B cell (primary cell): ENCODE results near the gene RAD51D. TPM values are rescaled to one million over a fixed set of nuclear protein-coding genes. Genes with fewer than 3 reads are reported as not detected.

Experiments used
- ATAC-seq: fragments of 200-7000 bp; cut with Tn5 transposase; one replicate; pipeline ENCODE4 v1.10.0; 2021; ENCODE audit warnings: low read depth, mild to moderate bottlenecking, moderate number of reproducible peaks, moderate library complexity
- CTCF ChIA-PET: fragments of 350-600 bp; sonication (Branson Sonifier 250); formaldehyde crosslinking; loops from one replicate; lab custom pipeline; 2021; ENCODE audit warnings: antibody characterized with exemption, inconsistent platforms; lab: Charles Lee
- POLR2A ChIA-PET: fragments of 350-600 bp; sonication (Branson Sonifier 250); formaldehyde crosslinking; loops from one replicate; lab custom pipeline; 2021; ENCODE audit warnings: antibody characterized with exemption; lab: Charles Lee
- DNase-seq: peaks from one replicate; pipeline ENCODE4 v3.0.0; 2013
- H2AFZ ChIP-seq: 2 replicates; pipeline ENCODE4 v1.6.1; 2012; ENCODE audit warnings: mild to moderate bottlenecking, low read depth, low read length; ENCODE audit not compliant: insufficient read depth, poor library complexity, severe bottlenecking
- H3K27ac ChIP-seq, 2 donors: 1 replicate in 1 of 2; 2 replicates in 1 of 2; pipeline ENCODE4 v1.5.1; 2012 to 2013; ENCODE audit warnings: low read length in 2 of 2, mild to moderate bottlenecking in 2 of 2, moderate library complexity in 1 of 2
- H3K27me3 ChIP-seq, 4 experiments: fragments of 200-600 bp in 1 of 4; sonication (generic) in 1 of 4; replicated peaks in 1 of 4; 1 replicate in 2 of 4; 2 replicates in 2 of 4; pipeline versions ENCODE4 v1.6.1 to v1.7.0; 2013 to 2016; ENCODE audit warnings: low read length in 3 of 4, mild to moderate bottlenecking in 2 of 4, mixed read lengths in 1 of 4, moderate library complexity in 1 of 4; ENCODE audit not compliant: insufficient read depth in 4 of 4, control insufficient read depth in 3 of 4; ENCODE audit errors: control extremely low read depth in 1 of 4
- H3K36me3 ChIP-seq, 2 experiments: replicated peaks in 1 of 2; 1 replicate in 1 of 2; 2 replicates in 1 of 2; pipeline versions ENCODE4 v1.6.1 to v1.7.1; 2013; ENCODE audit warnings: low read length in 1 of 2; ENCODE audit not compliant: insufficient read depth in 2 of 2, control insufficient read depth in 1 of 2; ENCODE audit errors: control extremely low read depth in 1 of 2, extremely low read depth in 1 of 2
- H3K4me1 ChIP-seq, 2 donors: fragments of 200-600 bp in 1 of 2; sonication (generic) in 1 of 2; 1 replicate in 1 of 2; 2 replicates in 1 of 2; pipeline versions ENCODE4 v1.5.1 to v1.6.1; 2013 to 2017; ENCODE audit warnings: low read length in 2 of 2; ENCODE audit not compliant: control insufficient read depth in 2 of 2, insufficient read depth in 2 of 2
- H3K4me2 ChIP-seq: replicated peaks from 2 replicates; pipeline ENCODE3; 2012; ENCODE audit warnings: mild to moderate bottlenecking, low read depth, low read length; ENCODE audit not compliant: poor library complexity, severe bottlenecking
- H3K4me3 ChIP-seq, 5 experiments: fragments of 200-600 bp in 1 of 5; sonication (generic) in 1 of 5; 1 replicate in 3 of 5; 2 replicates in 2 of 5; pipeline versions ENCODE4 v1.5.1 to v1.7.0; 2011 to 2016; ENCODE audit warnings: low read length in 4 of 5, mild to moderate bottlenecking in 4 of 5, low read depth in 2 of 5, control low read depth in 1 of 5, moderate library complexity in 1 of 5; ENCODE audit not compliant: insufficient read depth in 1 of 5; ENCODE audit errors: control extremely low read depth in 1 of 5, extremely low read depth in 1 of 5
- H3K79me2 ChIP-seq: fragments of 200-600 bp; sonication (generic); one replicate; pipeline ENCODE4 v1.6.0; 2016; ENCODE audit warnings: low read length; ENCODE audit not compliant: control insufficient read depth, insufficient read depth
- H3K9ac ChIP-seq: fragments of 200-600 bp; sonication (generic); 2 replicates; pipeline ENCODE4 v1.6.1; 2017; ENCODE audit warnings: mild to moderate bottlenecking, low read length, moderate library complexity
- H3K9me3 ChIP-seq, 3 donors: one replicate each; pipeline versions ENCODE4 v1.6.1 to v1.7.1; 2013; ENCODE audit warnings: low read length in 2 of 3; ENCODE audit not compliant: control insufficient read depth in 2 of 3, insufficient read depth in 1 of 3; ENCODE audit errors: control extremely low read depth in 1 of 3
- H4K20me1 ChIP-seq: 2 replicates; pipeline ENCODE4 v1.6.0; 2012; ENCODE audit warnings: mild to moderate bottlenecking, low read length; ENCODE audit not compliant: insufficient read depth, control insufficient read depth, poor library complexity, severe bottlenecking
- H3K27ac Mint-ChIP-seq: one replicate; pipeline ENCODE4 v1.8.0; 2021; ENCODE audit warnings: mixed read lengths
- H3K27me3 Mint-ChIP-seq: one replicate; pipeline ENCODE4 v1.8.0; 2021; ENCODE audit warnings: mixed read lengths
- H3K4me1 Mint-ChIP-seq: one replicate; pipeline ENCODE4 v1.8.0; 2021; ENCODE audit warnings: mixed read lengths
- H3K4me3 Mint-ChIP-seq: one replicate; pipeline ENCODE4 v1.8.0; 2021; ENCODE audit warnings: mixed read lengths
- H3K9me3 Mint-ChIP-seq: one replicate; pipeline ENCODE4 v1.8.0; 2022; ENCODE audit warnings: mixed read lengths; ENCODE audit not compliant: insufficient read depth
- EZH2 ChIP-seq: IDR thresholded peaks from 2 replicates; pipeline ENCODE4 v1.6.1; 2012; ENCODE audit warnings: borderline replicate concordance, low read depth, mild to moderate bottlenecking, moderate library complexity, low read length; ENCODE audit not compliant: insufficient read depth, poor library complexity, severe bottlenecking
- WGBS: methylation state at CpG from one replicate; pipeline ENCODE4 v1.1.5; 2013; ENCODE audit warnings: missing lambda C conversion rate; ENCODE audit not compliant: insufficient coverage; 5-methylcytosine and 5-hydroxymethylcytosine counted together
- intact Hi-C: fragments of 100-400 bp; cut with micrococcal nuclease; formaldehyde crosslinking; loops from one replicate; pipeline ENCODE4 v1.10.0; 2022
- polyA plus RNA-seq: library from polyadenylated mRNA; depleted of rRNA; stranded (reverse); fragments of >200 nt; gene quantifications from 2 replicates; pipeline ENCODE4 v1.2.3, GENCODE V29; 2012
- total RNA-seq, 2 donors: library from RNA; stranded (reverse); fragments of 120-200 nt in 1 of 2; gene quantifications; 1 replicate in 1 of 2; 2 replicates in 1 of 2; pipeline versions ENCODE4 v1.2.3 to v1.2.4, GENCODE V29; 2013 to 2022
- TF ChIP-seq, protein P1 (sequence below): fragments of 200-600 bp; IDR thresholded peaks from one replicate; pipeline ENCODE4 v1.8.0; 2022; ENCODE audit warnings: antibody characterized with exemption, mild to moderate bottlenecking

RAD51D gene
- total and polyA plus RNA-seq, 2 donors (not counting 1 experiment from before 2014, with no cell fraction given): 12.8 to 29.4 TPM

- no peak overlapping the region for H3K4me3 Mint-ChIP-seq
- H3K27ac Mint-ChIP-seq: no peak overlapping the region
- H3K79me2 ChIP-seq: no peaks in the 10 kb centered on the region
- no peaks in the 10 kb centered on the region for H3K36me3 ChIP-seq
- DNase-seq (no peak), ATAC-seq (no peak)
- intact Hi-C loops: no loop called here
- no peak overlapping the region for H3K4me2 ChIP-seq
- ChIA-PET CTCF (no interaction called here), POLR2A (no interaction called here)
- no peak for TF ChIP-seq EZH2
- TF ChIP-seq, protein P1, sequence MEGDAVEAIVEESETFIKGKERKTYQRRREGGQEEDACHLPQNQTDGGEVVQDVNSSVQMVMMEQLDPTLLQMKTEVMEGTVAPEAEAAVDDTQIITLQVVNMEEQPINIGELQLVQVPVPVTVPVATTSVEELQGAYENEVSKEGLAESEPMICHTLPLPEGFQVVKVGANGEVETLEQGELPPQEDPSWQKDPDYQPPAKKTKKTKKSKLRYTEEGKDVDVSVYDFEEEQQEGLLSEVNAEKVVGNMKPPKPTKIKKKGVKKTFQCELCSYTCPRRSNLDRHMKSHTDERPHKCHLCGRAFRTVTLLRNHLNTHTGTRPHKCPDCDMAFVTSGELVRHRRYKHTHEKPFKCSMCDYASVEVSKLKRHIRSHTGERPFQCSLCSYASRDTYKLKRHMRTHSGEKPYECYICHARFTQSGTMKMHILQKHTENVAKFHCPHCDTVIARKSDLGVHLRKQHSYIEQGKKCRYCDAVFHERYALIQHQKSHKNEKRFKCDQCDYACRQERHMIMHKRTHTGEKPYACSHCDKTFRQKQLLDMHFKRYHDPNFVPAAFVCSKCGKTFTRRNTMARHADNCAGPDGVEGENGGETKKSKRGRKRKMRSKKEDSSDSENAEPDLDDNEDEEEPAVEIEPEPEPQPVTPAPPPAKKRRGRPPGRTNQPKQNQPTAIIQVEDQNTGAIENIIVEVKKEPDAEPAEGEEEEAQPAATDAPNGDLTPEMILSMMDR: no peak
- WGBS: 53% methylated on average over 3 of the region's 3 CpGs
- H4K20me1 ChIP-seq: no peaks in the 10 kb centered on the region
- peaks cover 0 to 22% (median 11%) of the 10 kb centered on the region in 4 experiments for H3K27me3 ChIP-seq
- H3K9ac ChIP-seq: no peak overlapping the region
- no peaks in the 10 kb centered on the region for H3K4me1 ChIP-seq
- no peaks in the 10 kb centered on the region for H3K9me3 Mint-ChIP-seq
- H3K4me3 ChIP-seq: no peak overlapping the region
- H3K9me3 ChIP-seq: no peaks in the 10 kb centered on the region
- peaks cover 55% of the 10 kb centered on the region for H3K27me3 Mint-ChIP-seq
- H2AFZ ChIP-seq: no peak overlapping the region
- H3K4me1 Mint-ChIP-seq: no peaks in the 10 kb centered on the region
- no peak overlapping the region for H3K27ac ChIP-seq
These were observed 41.7 kb upstream of the RAD51D start for GRCh38 chr17:35161281-35161761.

DNA sequence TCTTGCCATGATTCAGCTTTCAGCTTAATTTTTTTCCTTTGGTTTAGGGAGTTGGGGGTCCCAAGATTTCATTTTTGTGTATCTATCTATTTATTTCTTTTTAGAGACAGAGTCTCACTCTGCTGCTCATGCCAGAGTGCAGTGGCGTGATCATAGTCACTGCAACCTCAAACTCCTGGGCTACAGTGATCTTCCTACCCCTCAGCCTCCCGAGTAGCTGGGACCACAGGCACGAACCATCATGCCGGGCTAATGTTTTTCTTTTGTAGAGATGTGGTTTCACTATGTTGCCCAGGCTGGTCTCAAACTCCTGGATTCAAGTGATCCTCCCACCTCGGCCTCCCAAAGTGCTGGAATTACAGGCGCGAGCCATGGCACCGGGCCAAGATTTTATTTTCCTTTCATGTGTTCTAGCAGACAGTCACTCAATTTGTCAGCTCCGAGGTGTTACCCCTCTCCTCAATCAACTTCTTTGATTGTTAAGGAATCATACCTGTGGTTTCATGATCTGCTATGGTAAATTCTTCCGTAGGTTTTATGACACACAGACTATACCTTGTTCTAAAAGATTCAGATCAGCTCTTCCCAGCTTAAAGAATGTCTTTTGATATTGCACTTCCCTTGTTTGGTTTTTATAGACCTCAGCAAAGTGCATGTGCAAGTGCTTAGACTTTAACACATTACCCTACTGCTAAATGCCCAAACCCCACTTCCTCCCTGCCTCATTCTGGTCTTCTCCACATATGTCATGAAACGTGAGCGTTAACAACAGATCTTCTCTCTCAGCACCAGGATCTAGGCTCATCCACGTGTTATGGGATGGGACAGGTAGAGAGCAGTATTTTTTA is 40.9 kb upstream of the RAD51D start:
- Mint-ChIP-seq H3K4me1 (no peaks in the 10 kb centered on the region), H3K4me3 (no peak overlapping the region), H3K27ac (no peak overlapping the region), H3K9me3 (no peaks in the 10 kb centered on the region), H3K27me3 (peaks cover 57% of the 10 kb centered on the region)
- CTCF ChIA-PET: no interaction called here
- Histone ChIP-seq H3K27me3 (peaks cover 0 to 22% (median 11%) of the 10 kb centered on the region in 4 experiments), H3K4me3 (no peak overlapping the region), H3K27ac (no peak overlapping the region), H2AFZ (no peak overlapping the region), H3K4me1 (no peaks in the 10 kb centered on the region), H4K20me1 (no peaks in the 10 kb centered on the region), H3K9me3 (no peaks in the 10 kb centered on the region), H3K9ac (no peak overlapping the region), H3K4me2 (no peak overlapping the region), H3K36me3 (no peaks in the 10 kb centered on the region), H3K79me2 (no peaks in the 10 kb centered on the region)
- no peak for TF ChIP-seq EZH2
- TF ChIP-seq, protein P1: no peak
- DNase-seq: no peak
- ATAC-seq: no peak
- intact Hi-C loops: no loop called here
- POLR2A ChIA-PET: no interaction called here
- WGBS: 100% methylated on average over 1 of the region's 13 CpGs
